Endothelial cell of umbilical vein (primary cell): ENCODE results near the gene SEMA4A. TPM values are rescaled to one million over a fixed set of nuclear protein-coding genes. Genes with fewer than 3 reads are reported as not detected.

Source experiments
- BruUV-seq: library from RNA; stranded (reverse); fragments of 400-500 nt; replicated peaks from 2 replicates; lab custom pipeline; 2021; lab: Mats Ljungman, UMichigan
- CTCF ChIA-PET: fragments of 300-600, 350-600 bp; sonication (Branson Sonifier 250); formaldehyde crosslinking; loops from one replicate; lab custom pipeline; 2021; ENCODE audit warnings: antibody characterized with exemption, inconsistent platforms; lab: Charles Lee
- POLR2A ChIA-PET: fragments of 300-600, 350-600 bp; sonication (Branson Sonifier 250); formaldehyde crosslinking; loops from one replicate; lab custom pipeline; 2021; ENCODE audit warnings: antibody characterized with exemption, inconsistent platforms; lab: Charles Lee
- DNase-seq: peaks from one replicate; pipeline ENCODE4 v3.0.0-alpha.2; 2011; ENCODE audit warnings: low read depth, low spot score
- FAIRE-seq: peaks from 2 replicates; lab custom pipeline; 2011; peaks lifted over from hg19 to GRCh38; lab: Jason Lieb, UNC
- H2AFZ ChIP-seq: 2 replicates; pipeline ENCODE4 v1.6.0; 2012; ENCODE audit warnings: low read depth, low read length, control low read depth, inconsistent platforms
- H3K27ac ChIP-seq: 2 replicates; pipeline ENCODE4 v1.5.1; 2011; ENCODE audit warnings: low read depth, mild to moderate bottlenecking, control low read depth, low read length, moderate library complexity; ENCODE audit not compliant: insufficient read depth
- H3K27me3 ChIP-seq, 2 experiments: 2 replicates each; pipeline versions ENCODE4 v1.6.0 to v1.6.1; 2011; ENCODE audit warnings: low read length in 2 of 2, mixed read lengths in 1 of 2; ENCODE audit not compliant: control insufficient read depth in 2 of 2, insufficient read depth in 2 of 2
- H3K36me3 ChIP-seq, 2 experiments: 2 replicates in 1 of 2; 3 replicates in 1 of 2; pipeline ENCODE4 v1.5.1; 2011; ENCODE audit warnings: low read length in 2 of 2, mild to moderate bottlenecking in 1 of 2, moderate library complexity in 1 of 2; ENCODE audit not compliant: control insufficient read depth in 2 of 2, insufficient read depth in 2 of 2; ENCODE audit errors: extremely low read depth in 1 of 2
- H3K4me1 ChIP-seq: 3 replicates; pipeline ENCODE4 v1.5.1; 2011; ENCODE audit warnings: mild to moderate bottlenecking, low read length; ENCODE audit not compliant: control insufficient read depth, insufficient read depth; ENCODE audit errors: extremely low read depth
- H3K4me2 ChIP-seq: 2 replicates; pipeline ENCODE4 v1.6.1; 2011; ENCODE audit warnings: low read length, control low read depth, mixed read lengths; ENCODE audit not compliant: insufficient read depth
- H3K4me3 ChIP-seq, 3 experiments: fragments of 200-600 bp in 1 of 3; sonication (generic), shearing (Covaris generic) in 1 of 3; replicated peaks in 1 of 3; 2 replicates each; pipeline ENCODE4 v1.5.1; 2011 to 2016; ENCODE audit warnings: control low read depth in 3 of 3, low read length in 3 of 3, mild to moderate bottlenecking in 2 of 3, inconsistent platforms in 1 of 3, low read depth in 1 of 3, moderate library complexity in 1 of 3; ENCODE audit not compliant: insufficient read depth in 1 of 3
- H3K79me2 ChIP-seq: 2 replicates; pipeline ENCODE4 v1.6.0; 2012; ENCODE audit warnings: low read length, inconsistent platforms; ENCODE audit not compliant: control insufficient read depth, insufficient read depth
- H3K9ac ChIP-seq: replicated peaks from 2 replicates; pipeline ENCODE3; 2011; ENCODE audit warnings: low read length, control low read depth; ENCODE audit not compliant: insufficient read depth; ENCODE audit errors: extremely low read depth
- H3K9me1 ChIP-seq: replicated peaks from 3 replicates; pipeline ENCODE4 v1.6.0; 2011; ENCODE audit warnings: mild to moderate bottlenecking, low read length; ENCODE audit not compliant: control insufficient read depth, insufficient read depth; ENCODE audit errors: extremely low read depth
- H3K9me3 ChIP-seq: replicated peaks from 2 replicates; pipeline ENCODE4 v1.5.1; 2012; ENCODE audit warnings: low read length, inconsistent platforms; ENCODE audit not compliant: control insufficient read depth, insufficient read depth
- H4K20me1 ChIP-seq: replicated peaks from 2 replicates; pipeline ENCODE3; 2011; ENCODE audit warnings: mild to moderate bottlenecking, low read length; ENCODE audit not compliant: control insufficient read depth, insufficient read depth; ENCODE audit errors: extremely low read depth
- CTCF ChIP-seq, 2 donors: IDR thresholded peaks; 1 replicate in 1 of 2; 2 replicates in 1 of 2; pipeline ENCODE4 v1.5.1; 2011; ENCODE audit warnings: low read length in 2 of 2, mild to moderate bottlenecking in 2 of 2, moderate library complexity in 2 of 2, control low read depth in 1 of 2, inconsistent platforms in 1 of 2, low read depth in 1 of 2; ENCODE audit not compliant: insufficient read depth in 1 of 2; ENCODE audit errors: extremely low read depth in 1 of 2
- EZH2 ChIP-seq: IDR thresholded peaks from 2 replicates; pipeline ENCODE4 v1.6.1; 2012; ENCODE audit warnings: borderline replicate concordance, low read depth, mild to moderate bottlenecking, moderate library complexity, low read length, inconsistent platforms; ENCODE audit not compliant: severe bottlenecking
- FOS ChIP-seq: IDR thresholded peaks from 2 replicates; pipeline ENCODE4 v1.6.1; 2011; ENCODE audit warnings: mild to moderate bottlenecking, low read length, moderate library complexity, borderline replicate concordance; ENCODE audit not compliant: insufficient read depth
- GATA2 ChIP-seq: IDR thresholded peaks from 2 replicates; pipeline ENCODE4 v1.7.0; 2011; ENCODE audit warnings: low read depth, mild to moderate bottlenecking, moderate library complexity, mixed read lengths, low read length; ENCODE audit not compliant: insufficient read length, insufficient read depth
- JUN ChIP-seq: IDR thresholded peaks from 2 replicates; pipeline ENCODE4 v1.6.1; 2011; ENCODE audit warnings: borderline replicate concordance, low read depth; ENCODE audit not compliant: insufficient read length, insufficient read depth
- MYC ChIP-seq: IDR thresholded peaks from one replicate; pipeline ENCODE4 v1.6.1; 2011; ENCODE audit warnings: mild to moderate bottlenecking, low read depth, low read length
- POLR2A ChIP-seq: IDR thresholded peaks from 2 replicates; pipeline ENCODE4 v1.6.1; 2012; ENCODE audit warnings: low read depth, mild to moderate bottlenecking, control low read depth, low read length
- POLR2AphosphoS5 ChIP-seq: IDR thresholded peaks from 2 replicates; pipeline ENCODE4 v1.6.1; 2012; ENCODE audit warnings: low read depth, mild to moderate bottlenecking, control low read depth, low read length, moderate library complexity; ENCODE audit not compliant: insufficient read depth
- dilution Hi-C: fragments of 300-500 bp; cut with MboI; formaldehyde crosslinking; loops from one replicate; pipeline ENCODE4 v1.15.0; 2019; ENCODE audit warnings: low sequenced_read_pairs; ENCODE audit not compliant: extremely low pct_ligation_motif_present
- intact Hi-C: fragments of 100-400 bp; cut with micrococcal nuclease; formaldehyde crosslinking; loops from one replicate; pipeline ENCODE4 v1.10.0; 2022
- polyA plus RNA-seq, 4 experiments: library from polyadenylated mRNA; depleted of rRNA in 3 of 4; stranded (reverse) in 3 of 4; unstranded in 1 of 4; fragments of >200 nt; gene quantifications; 2 replicates each; pipeline versions ENCODE4 v1.2.1 to v1.2.3, GENCODE V29; 2011 to 2012; ENCODE audit warnings: missing spikeins in 1 of 4
- total RNA-seq: library from RNA; stranded (reverse); gene quantifications from 2 replicates; pipeline ENCODE4 v1.2.3, GENCODE V29; 2021
- TF ChIP-seq, protein P1 (sequence below): IDR thresholded peaks from 2 replicates; pipeline ENCODE4 v1.6.1; 2011; ENCODE audit not compliant: insufficient read depth, insufficient read length

Gene SEMA4A
- total and polyA plus RNA-seq, 2 donors (not counting 3 experiments of a cell fraction or from before 2014, with no cell fraction given), result 1.5 to 1.6 TPM

GRCh38 chr1:156220226-156220625 is 66.8 kb downstream of the SEMA4A start:
- dilution Hi-C loops (loop anchor here (10.0 kb wide), 1 partner anchor 85 kb away; no protein-coding TSS in a partner anchor), intact Hi-C loops (no loop called here)
- BruUV-seq, result no TSS peak
- Histone ChIP-seq H3K4me2 (no peak overlapping the region), H2AFZ (no peak overlapping the region), H4K20me1 (no peaks in the 10 kb centered on the region), H3K9me1 (no peaks in the 10 kb centered on the region), H3K9me3 (no peaks in the 10 kb centered on the region), H3K4me3 (no peak overlapping the region), H3K27ac (no peak overlapping the region), H3K4me1 (peaks cover 20% of the 10 kb centered on the region), H3K79me2 (peaks cover 15% of the 10 kb centered on the region), H3K27me3 (no peaks in the 10 kb centered on the region), H3K9ac (no peak overlapping the region), H3K36me3 (peaks cover 5 to 12% of the 10 kb centered on the region in 2 experiments)
- POLR2A ChIA-PET, result no interaction called here
- no peak for FAIRE-seq
- CTCF ChIA-PET, result interaction anchor here (1.5 kb wide), 1 partner anchor 75 kb away, joined by 4 read pairs; no protein-coding TSS in a partner anchor
- TF ChIP-seq EZH2, result no peak
- no peak for DNase-seq

- no peaks in the 10 kb centered on the region for H4K20me1 ChIP-seq
- H3K4me2 ChIP-seq, result no peak overlapping the region
- H2AFZ ChIP-seq, result no peak overlapping the region
- intact Hi-C loops (no loop called here), dilution Hi-C loops (loop anchor here (10.0 kb wide), 1 partner anchor 87 kb away; no protein-coding TSS in a partner anchor)
- FAIRE-seq (no peak), DNase-seq (no peak)
- no peak for TF ChIP-seq POLR2A
- TF ChIP-seq, protein P1, sequence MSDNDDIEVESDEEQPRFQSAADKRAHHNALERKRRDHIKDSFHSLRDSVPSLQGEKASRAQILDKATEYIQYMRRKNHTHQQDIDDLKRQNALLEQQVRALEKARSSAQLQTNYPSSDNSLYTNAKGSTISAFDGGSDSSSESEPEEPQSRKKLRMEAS, result no peak
- no peak for TF ChIP-seq MYC
- no peak for TF ChIP-seq POLR2AphosphoS5
- TF ChIP-seq GATA2, result no peak
- TF ChIP-seq FOS, result no peak
- no peak for TF ChIP-seq JUN
- TF ChIP-seq CTCF (IDR thresholded peaks at IDR 0.05; ENCODE audit: extremely low read depth in 1 of 2, insufficient read depth in 1 of 2, low read depth in 1 of 2, low read length in 2 of 2), result no peak
- TF ChIP-seq EZH2, result no peak
- no peak overlapping the region for H3K4me3 ChIP-seq
- no TSS peak for BruUV-seq
- H3K9me1 ChIP-seq, result no peaks in the 10 kb centered on the region
- H3K27ac ChIP-seq, result no peak overlapping the region
- CTCF ChIA-PET, result interaction anchor here (0.9 kb wide), 1 partner anchor 81 kb away, joined by 3 read pairs; no protein-coding TSS in a partner anchor
- H3K27me3 ChIP-seq, result no peaks in the 10 kb centered on the region
- peaks cover 13% of the 10 kb centered on the region for H3K79me2 ChIP-seq
- H3K9me3 ChIP-seq, result no peaks in the 10 kb centered on the region
- H3K9ac ChIP-seq, result no peak overlapping the region
- peaks cover 5 to 15% of the 10 kb centered on the region in 2 experiments for H3K36me3 ChIP-seq
- H3K4me1 ChIP-seq, result peaks cover 20% of the 10 kb centered on the region
- POLR2A ChIA-PET, result no interaction called here
Measured at GRCh38 chr1:156221986-156222692, 68.8 kb downstream of the SEMA4A start.
